Lung microvascular endothelial cell (primary cell): ENCODE measurements around the gene FXYD6. TPM values are rescaled to one million over a fixed set of nuclear protein-coding genes. Genes with fewer than 3 reads are reported as not detected.
A peak's percentile ranks its signal among the peaks of the same experiment; 100 is the strongest.

ENCODE experiments used
- DNase-seq, 2 donors: peaks; one replicate each; pipeline versions ENCODE4 v3.0.0 to v3.0.0-alpha.2; 2010; ENCODE audit warnings: low read depth in 2 of 2
- total RNA-seq: library from RNA; depleted of rRNA; stranded (reverse); fragments of >200 nt; gene quantifications from 2 replicates; pipeline ENCODE4 v1.2.1, GENCODE V29; 2014

The FXYD6 gene
- total RNA-seq, 1 donor from 2014 or later = 1.4 TPM

- DNase-seq = no peak
Observed at GRCh38 chr11:117830674-117831351, 45.6 kb downstream of the FXYD6 start.

- DNase-seq = no peak
Observed at GRCh38 chr11:117830072-117830471, 46.4 kb downstream of the FXYD6 start.

- DNase-seq = no peak
Observed at GRCh38 chr11:117829369-117829725, 47.1 kb downstream of the FXYD6 start.

DNA sequence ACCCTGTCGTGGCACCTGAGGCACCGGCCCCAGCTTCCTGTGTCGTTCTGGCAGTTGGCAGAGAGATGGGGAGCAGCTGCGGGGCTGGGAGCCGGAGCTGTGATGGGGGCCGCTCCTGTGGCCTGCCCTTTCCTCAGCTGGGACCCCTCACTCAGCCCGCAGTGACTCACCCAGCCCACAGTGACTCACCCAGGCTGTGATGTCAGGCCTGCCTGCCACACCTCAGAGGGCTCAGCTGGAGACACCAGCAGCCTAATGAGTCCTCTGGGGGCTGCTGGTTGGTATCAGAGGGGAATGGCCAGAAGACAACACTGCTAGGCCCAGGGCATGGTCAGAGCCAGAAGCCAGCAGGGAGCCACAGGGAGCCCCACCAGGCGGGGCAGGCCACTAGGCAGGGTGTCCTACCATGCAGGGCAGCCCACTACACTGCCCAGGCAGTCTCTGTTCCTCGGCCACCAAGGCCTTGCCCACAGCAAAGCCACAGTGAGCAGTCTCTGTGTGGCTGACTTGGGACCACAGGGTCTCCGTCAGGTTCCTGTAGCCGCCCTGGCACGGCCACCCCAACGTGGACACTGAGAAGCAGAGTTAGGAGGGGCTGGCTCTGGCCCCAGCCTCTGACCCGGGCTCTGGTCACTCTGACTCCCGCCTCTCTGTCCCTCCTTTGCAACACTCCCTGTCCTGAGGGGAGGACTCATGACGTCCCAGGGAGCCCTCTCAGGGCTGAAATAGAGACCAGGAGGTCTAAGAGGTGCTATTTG is 47.7 kb downstream of the FXYD6 start:
- peak in 1 of 2 donors; percentile 73 for DNase-seq

DNA sequence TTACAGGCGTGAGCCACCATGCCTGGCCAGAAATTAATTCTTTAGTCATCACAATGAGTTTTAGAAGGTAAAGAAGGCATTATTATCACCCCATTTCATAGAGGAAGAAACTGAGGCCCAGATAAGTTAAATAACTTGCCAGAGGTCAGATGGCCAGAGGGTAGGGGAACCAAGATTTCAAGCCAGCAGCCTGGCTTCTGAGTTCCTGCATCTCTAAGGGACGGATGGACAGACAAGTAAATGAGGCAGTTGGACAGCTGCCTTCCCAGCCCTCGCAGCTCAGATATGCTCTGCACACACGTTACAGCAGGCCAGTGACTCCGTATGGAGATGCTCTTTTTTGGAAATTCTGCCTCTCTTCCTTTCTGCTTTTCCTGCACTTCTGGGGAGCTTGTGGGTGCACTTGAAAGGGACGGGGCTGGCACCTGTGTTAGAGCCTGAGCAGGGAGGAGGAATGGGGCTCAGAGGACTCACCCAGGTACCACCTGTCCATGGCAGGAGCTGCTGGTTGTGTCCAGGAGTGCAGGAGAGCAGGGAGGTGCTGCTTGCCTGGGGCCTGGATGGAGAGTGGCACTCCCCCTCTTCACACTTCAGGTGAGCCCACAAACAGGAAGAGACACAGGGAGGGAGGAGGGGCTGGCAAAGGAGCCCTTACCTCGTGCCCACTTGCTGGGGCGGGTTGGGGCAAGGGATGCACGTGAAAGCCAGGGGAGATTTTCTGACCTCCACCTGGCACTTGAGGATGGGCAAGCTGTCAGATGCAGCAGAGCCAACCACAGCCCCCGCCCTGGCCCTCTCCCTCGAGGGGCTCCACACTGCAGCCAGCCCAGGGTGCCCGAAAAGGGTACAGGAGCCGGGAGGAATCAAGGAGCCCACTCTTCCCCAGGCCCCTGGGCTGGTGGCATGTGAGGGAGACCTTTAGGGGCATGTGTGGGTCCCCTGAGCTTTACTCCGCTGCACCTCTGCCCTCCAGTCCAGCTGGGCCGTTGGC is 48.6 kb downstream of the FXYD6 start:
- DNase-seq = no peak

- no peak for DNase-seq
Observed at GRCh38 chr11:117826832-117827231, 49.6 kb downstream of the FXYD6 start.

GRCh38 chr11:117826190-117826570 is 50.3 kb downstream of the FXYD6 start:
- DNase-seq = no peak

- DNase-seq = no peak
Observed at GRCh38 chr11:117825538-117826189, 50.8 kb downstream of the FXYD6 start.

GRCh38 chr11:117824571-117825537 is 51.6 kb downstream of the FXYD6 start, which contains the start of gene FXYD2:
Gene FXYD2 (minus strand): TSS chr11:117824744. CDS start chr11:117824678, 66 bp downstream.
- DNase-seq = peak; percentile 56 to 74

DNA sequence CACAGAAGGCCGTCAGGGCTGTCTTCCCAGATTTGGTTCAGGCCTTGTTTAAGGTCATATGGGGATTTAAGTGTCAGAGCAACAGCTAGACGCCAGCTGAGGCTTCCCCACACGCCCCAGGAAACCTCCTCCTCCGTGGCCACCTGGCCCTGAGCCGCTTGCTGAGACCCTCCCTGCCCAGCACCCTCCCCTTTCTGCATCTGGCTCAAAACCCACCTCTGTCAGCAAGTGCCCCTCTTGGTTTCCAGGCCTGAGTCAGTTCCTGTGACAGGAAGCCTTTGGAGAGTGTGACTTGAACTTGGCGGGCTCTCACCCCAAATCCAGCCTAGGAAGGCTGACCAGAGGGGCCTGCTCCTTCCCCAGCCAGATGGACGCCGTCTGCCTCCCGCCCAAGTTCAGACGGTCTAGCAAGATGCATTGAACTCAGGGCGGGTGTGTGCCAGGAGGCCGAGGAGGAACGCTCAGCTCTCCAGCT is 52.5 kb downstream of the FXYD6 start:
- peak; percentile 52 to 87 for DNase-seq

DNA sequence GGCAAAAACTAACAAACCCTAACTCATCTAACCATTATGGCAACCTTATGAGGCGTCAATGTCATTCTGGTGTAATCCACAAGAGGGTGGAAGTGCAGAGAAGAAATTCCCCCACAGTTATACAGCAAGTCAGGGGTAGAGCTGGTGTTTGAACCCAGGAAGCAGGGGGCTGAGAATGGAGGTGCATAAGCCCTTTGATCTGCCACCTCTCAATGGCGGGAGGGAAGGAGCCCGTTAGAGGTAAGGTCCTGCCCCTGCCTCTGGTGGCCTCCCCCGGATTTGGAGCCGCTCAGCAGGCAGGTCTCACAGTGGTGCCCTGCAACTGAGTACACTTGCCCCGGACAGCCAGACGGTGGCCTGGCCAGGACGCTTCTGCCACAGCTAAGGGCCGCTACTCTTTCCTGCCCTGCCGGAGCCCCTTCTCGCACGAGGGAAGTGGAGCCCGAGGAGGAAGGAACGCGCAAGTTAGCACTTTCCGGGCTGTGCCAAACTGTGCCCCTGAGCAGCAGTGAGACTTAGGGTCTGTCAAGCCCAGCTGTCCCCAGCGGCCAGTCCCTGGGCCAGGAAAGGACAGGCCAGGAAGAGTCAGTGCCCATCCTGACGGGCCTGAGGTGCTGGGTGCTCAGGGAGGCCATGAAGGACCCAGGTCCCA is 53.0 kb downstream of the FXYD6 start:
- peak; percentile 30 to 37 for DNase-seq

GRCh38 chr11:117822074-117823033 is 54.1 kb downstream of the FXYD6 start:
- peak; percentile 38 to 39 for DNase-seq

DNA sequence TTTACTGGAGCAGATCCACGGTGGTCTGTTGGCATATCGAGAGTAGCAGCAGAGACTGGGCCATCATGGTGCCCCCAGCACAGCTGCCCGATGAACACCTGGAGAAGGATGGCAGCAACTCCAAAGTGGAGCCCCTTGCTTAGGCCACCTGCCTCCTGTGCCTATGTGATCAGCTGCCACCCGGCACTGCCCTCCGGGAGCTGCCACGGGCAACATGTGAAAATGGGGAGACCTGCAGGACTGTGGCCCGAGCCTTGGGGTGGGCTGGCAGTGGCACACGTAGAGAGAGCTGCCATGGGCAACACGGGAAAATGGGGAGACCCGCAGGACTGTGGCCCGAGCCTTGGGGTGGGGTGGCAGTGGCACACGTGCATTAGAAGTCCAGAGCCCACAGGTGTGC is 55.0 kb downstream of the FXYD6 start:
- DNase-seq = no peak

- DNase-seq = no peak
Observed at GRCh38 chr11:117820516-117820915, 55.9 kb downstream of the FXYD6 start.

DNA sequence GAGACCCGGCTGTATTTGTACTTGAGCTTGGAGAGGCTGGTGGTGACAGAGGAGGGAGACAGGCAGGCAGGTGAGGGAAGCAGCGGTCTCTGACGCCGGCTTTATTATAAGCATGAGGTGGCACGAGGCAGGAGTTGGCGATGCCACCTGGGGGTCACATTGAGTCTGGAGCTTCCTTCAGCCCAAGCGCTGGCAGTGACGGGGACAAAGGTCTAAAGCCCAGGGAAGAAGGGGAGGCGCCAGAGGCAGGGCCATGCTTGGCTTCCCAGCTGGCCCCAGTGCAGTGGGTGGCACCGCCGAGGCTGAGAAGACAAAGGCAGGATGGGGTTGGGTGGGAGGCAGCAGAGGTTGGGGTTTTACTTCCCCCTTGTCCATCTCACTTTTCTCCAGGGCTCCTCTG is 56.4 kb downstream of the FXYD6 start:
- DNase-seq = no peak

GRCh38 chr11:117819096-117820040 is 57.1 kb downstream of the FXYD6 start:
- peak; percentile 77 to 83 for DNase-seq
